HCT116 (cell line): Measurements from ENCODE around the gene MYCL. TPM values are rescaled to one million over a fixed set of nuclear protein-coding genes. Genes with fewer than 3 reads are reported as not detected.
A peak's percentile ranks its signal among the peaks of the same experiment; 100 is the strongest.

Experiments
- ATAC-seq: fragments of 200-7000 bp; cut with Tn5 transposase; 2 replicates; pipeline ENCODE4 v1.9.1; 2020; ENCODE audit warnings: mild to moderate bottlenecking, moderate library complexity
- BruUV-seq: library from RNA; stranded (reverse); fragments of 400-500 nt; replicated peaks from 2 replicates; lab custom pipeline; 2021; lab: Mats Ljungman, UMichigan
- CTCF ChIA-PET: fragments of 300-600 bp; sonication (Branson Sonifier 250); formaldehyde crosslinking; loops from one replicate; lab custom pipeline; 2021; ENCODE audit warnings: antibody characterized with exemption; lab: Charles Lee
- POLR2A ChIA-PET: fragments of 300-600, 350-600 bp; sonication (Branson Sonifier 250); formaldehyde crosslinking; loops from one replicate; lab custom pipeline; 2021; ENCODE audit warnings: antibody characterized with exemption; lab: Charles Lee
- RAD21 ChIA-PET, 2 experiments: fragments of 300-600 bp; sonication (Branson Sonifier 250); formaldehyde crosslinking; loops; one replicate each; lab custom pipeline; 2023; ENCODE audit warnings: low total read pairs in 2 of 2; ENCODE audit not compliant: uncharacterized antibody in 2 of 2, unreplicated experiment in 2 of 2, low non-redundant PET in 1 of 2; lab: Charles Lee
- DNase-seq: peaks from one replicate; pipeline ENCODE4 v3.0.0-alpha.2; 2010; ENCODE audit warnings: low read depth, low spot score
- H2AFZ ChIP-seq: fragments of 200-600 bp; shearing (Covaris generic), sonication (generic); 2 replicates; pipeline ENCODE4 v1.6.1; 2017; ENCODE audit warnings: low read depth, mixed run types, mixed read lengths, antibody characterized with exemption, low read length; ENCODE audit not compliant: poor library complexity, severe bottlenecking
- H3K27ac ChIP-seq: 2 replicates; pipeline ENCODE4 v1.5.1; 2012; ENCODE audit warnings: low read depth, low read length
- H3K27me3 ChIP-seq: fragments of 200-600 bp; sonication (generic); 2 replicates; pipeline ENCODE4 v1.6.1; 2016; ENCODE audit warnings: mixed run types, low read length, mixed read lengths; ENCODE audit not compliant: insufficient read depth
- H3K36me3 ChIP-seq, 2 experiments: fragments of 200-500 bp in 1 of 2; fragments of 200-600 bp in 1 of 2; sonication (Bioruptor generic) in 1 of 2; sonication (generic) in 1 of 2; 2 replicates each; pipeline versions ENCODE4 v1.5.1 to v1.6.1; 2014 to 2016; ENCODE audit warnings: low read length in 2 of 2, inconsistent platforms in 1 of 2, mixed read lengths in 1 of 2, mixed run types in 1 of 2; ENCODE audit not compliant: insufficient read depth in 2 of 2, control insufficient read depth in 1 of 2
- H3K4me1 ChIP-seq, 2 experiments: fragments of 200-600 bp in 1 of 2; sonication (generic) in 1 of 2; 2 replicates each; pipeline versions ENCODE4 v1.5.1 to v1.6.1; 2012 to 2017; ENCODE audit warnings: low read length in 2 of 2, inconsistent platforms in 1 of 2, mild to moderate bottlenecking in 1 of 2, mixed read lengths in 1 of 2, mixed run types in 1 of 2, moderate library complexity in 1 of 2; ENCODE audit not compliant: insufficient read depth in 2 of 2, control insufficient read depth in 1 of 2
- H3K4me2 ChIP-seq: fragments of 200-600 bp; sonication (generic); 2 replicates; pipeline ENCODE4 v1.6.1; 2017; ENCODE audit warnings: mixed run types, low read length, mixed read lengths
- H3K4me3 ChIP-seq, 2 experiments: fragments of 200-600 bp in 1 of 2; sonication (generic) in 1 of 2; replicated peaks in 1 of 2; 2 replicates each; pipeline ENCODE4 v1.5.1; 2011 to 2016; ENCODE audit warnings: low read length in 2 of 2, control low read depth in 1 of 2, low read depth in 1 of 2, mild to moderate bottlenecking in 1 of 2, mixed read lengths in 1 of 2, mixed run types in 1 of 2
- H3K79me2 ChIP-seq: fragments of 200-600 bp; sonication (generic); 2 replicates; pipeline ENCODE4 v1.6.1; 2017; ENCODE audit warnings: mild to moderate bottlenecking, mixed run types, low read length, moderate library complexity, mixed read lengths; ENCODE audit not compliant: insufficient read depth
- H3K9ac ChIP-seq: fragments of 200-600 bp; sonication (generic); 2 replicates; pipeline ENCODE4 v1.6.1; 2016; ENCODE audit warnings: low read length, mixed read lengths
- H3K9me2 ChIP-seq: fragments of 200-600 bp; sonication (generic), shearing (Covaris generic); 2 replicates; pipeline ENCODE4 v1.6.1; 2017; ENCODE audit warnings: mixed run types, mild to moderate bottlenecking, moderate library complexity; ENCODE audit not compliant: insufficient read depth
- H3K9me3 ChIP-seq, 2 experiments: fragments of 200-500 bp in 1 of 2; fragments of 200-600 bp in 1 of 2; sonication (Bioruptor generic) in 1 of 2; sonication (generic) in 1 of 2; 2 replicates each; pipeline ENCODE4 v1.6.1; 2014 to 2017; ENCODE audit warnings: low read length in 2 of 2, mixed read lengths in 2 of 2, inconsistent platforms in 1 of 2, low read depth in 1 of 2, mild to moderate bottlenecking in 1 of 2, mixed run types in 1 of 2, moderate library complexity in 1 of 2; ENCODE audit not compliant: control insufficient read depth in 1 of 2, insufficient read depth in 1 of 2
- H4K20me1 ChIP-seq: fragments of 200-600 bp; sonication (generic), shearing (Covaris generic); 2 replicates; pipeline ENCODE4 v1.6.1; 2017; ENCODE audit warnings: mixed run types, mild to moderate bottlenecking, moderate library complexity; ENCODE audit not compliant: insufficient read depth
- CEBPB ChIP-seq: IDR thresholded peaks from 2 replicates; pipeline ENCODE4 v1.6.1; 2012; ENCODE audit warnings: low read depth
- ELF1 ChIP-seq: IDR thresholded peaks from 2 replicates; pipeline ENCODE4 v1.6.1; 2012; ENCODE audit warnings: low read depth, borderline replicate concordance
- EZH2phosphoT487 ChIP-seq: fragments of 200-600 bp; IDR thresholded peaks from 2 replicates; pipeline ENCODE4 v1.6.1; 2018; ENCODE audit warnings: antibody characterized with exemption, borderline replicate concordance
- POLR2A ChIP-seq: IDR thresholded peaks from 2 replicates; pipeline ENCODE4 v1.7.0; 2011; ENCODE audit warnings: borderline replicate concordance; ENCODE audit not compliant: insufficient read depth, insufficient read length; ENCODE audit errors: extremely low read depth
- YY1 ChIP-seq: IDR thresholded peaks from 2 replicates; pipeline ENCODE4 v1.6.1; 2011; ENCODE audit warnings: low read length, low read depth, moderate library complexity, mild to moderate bottlenecking; ENCODE audit not compliant: insufficient replicate concordance; ENCODE audit errors: extremely low read depth
- intact Hi-C: fragments of 100-400 bp; cut with micrococcal nuclease; formaldehyde crosslinking; loops from 2 replicates; pipeline ENCODE4 v1.10.0; 2022
- total RNA-seq: library from RNA; stranded (reverse); gene quantifications from one replicate; pipeline ENCODE4 v1.2.1, GENCODE V29; 2021; ENCODE audit not compliant: unreplicated experiment
- TF ChIP-seq, protein P1 (sequence below): IDR thresholded peaks from 2 replicates; pipeline ENCODE4 v1.6.1; 2012; ENCODE audit warnings: low read depth

The MYCL gene
- total RNA-seq, 1 experiment from 2014 or later, result 10.0 TPM

DNA sequence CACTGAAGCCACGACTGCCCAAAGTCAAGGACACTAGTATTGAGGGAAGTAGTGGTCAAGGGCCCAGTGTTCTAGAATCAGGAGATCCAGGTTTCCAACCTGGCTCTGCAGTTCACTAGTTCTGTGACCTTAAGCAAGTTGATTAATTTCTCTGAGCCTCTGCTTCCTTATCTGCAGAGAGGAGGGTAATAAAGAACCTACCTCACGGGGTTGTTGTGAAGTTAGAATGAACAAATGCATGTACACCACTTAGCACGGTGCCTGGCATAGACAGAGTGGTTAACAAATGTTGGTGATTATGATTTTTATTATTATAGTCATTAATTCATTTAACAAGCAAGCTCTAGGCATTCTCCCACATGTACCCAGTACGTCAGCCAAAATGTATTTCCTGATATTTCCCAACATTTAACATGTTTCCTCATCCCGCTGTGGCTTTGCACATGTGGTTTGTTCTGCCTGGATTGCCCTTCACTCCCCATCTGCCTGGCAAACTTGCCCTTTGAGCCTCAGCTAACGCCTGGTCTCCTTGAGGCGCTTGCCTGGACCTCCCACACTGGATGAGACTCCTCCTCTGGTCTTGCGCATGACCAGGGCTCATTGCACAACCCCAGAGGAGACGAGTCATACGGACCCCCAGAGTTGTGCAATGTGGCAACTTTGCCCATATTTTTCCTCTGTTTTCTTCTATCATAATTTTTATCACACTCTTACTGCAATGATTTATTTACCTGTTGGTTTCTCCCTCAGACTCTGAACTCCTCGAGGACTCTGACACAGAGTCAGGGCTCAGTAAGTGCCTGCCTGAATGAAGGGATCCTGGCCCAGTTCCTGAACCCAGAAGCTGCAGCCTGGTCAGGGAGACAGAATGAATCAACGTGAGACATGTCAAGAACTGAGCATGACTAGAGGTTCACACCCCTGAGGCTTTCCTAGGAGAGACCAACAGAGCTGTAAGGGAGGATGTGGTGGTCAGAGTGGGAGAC, 32.5 kb upstream of the MYCL start:
- Histone ChIP-seq H3K9ac (no peak overlapping the region), H3K4me1 (no peaks in the 10 kb centered on the region), H3K9me2 (no peaks in the 10 kb centered on the region), H3K9me3 (no peaks in the 10 kb centered on the region), H4K20me1 (no peaks in the 10 kb centered on the region), H3K36me3 (no peaks in the 10 kb centered on the region), H3K27ac (no peak overlapping the region), H2AFZ (no peak overlapping the region), H3K79me2 (no peaks in the 10 kb centered on the region), H3K4me2 (no peak overlapping the region), H3K27me3 (no peaks in the 10 kb centered on the region), H3K4me3 (no peak overlapping the region)
- intact Hi-C loops, result no loop called here
- ATAC-seq, result no peak
- ChIA-PET CTCF (interaction anchor here (0.9 kb wide), 1 partner anchor 15 kb away, joined by 4 read pairs; no protein-coding TSS in a partner anchor), POLR2A (no interaction called here), RAD21 (no interaction called here)
- BruUV-seq, result no TSS peak
- DNase-seq, result no peak
- TF ChIP-seq, protein P1, sequence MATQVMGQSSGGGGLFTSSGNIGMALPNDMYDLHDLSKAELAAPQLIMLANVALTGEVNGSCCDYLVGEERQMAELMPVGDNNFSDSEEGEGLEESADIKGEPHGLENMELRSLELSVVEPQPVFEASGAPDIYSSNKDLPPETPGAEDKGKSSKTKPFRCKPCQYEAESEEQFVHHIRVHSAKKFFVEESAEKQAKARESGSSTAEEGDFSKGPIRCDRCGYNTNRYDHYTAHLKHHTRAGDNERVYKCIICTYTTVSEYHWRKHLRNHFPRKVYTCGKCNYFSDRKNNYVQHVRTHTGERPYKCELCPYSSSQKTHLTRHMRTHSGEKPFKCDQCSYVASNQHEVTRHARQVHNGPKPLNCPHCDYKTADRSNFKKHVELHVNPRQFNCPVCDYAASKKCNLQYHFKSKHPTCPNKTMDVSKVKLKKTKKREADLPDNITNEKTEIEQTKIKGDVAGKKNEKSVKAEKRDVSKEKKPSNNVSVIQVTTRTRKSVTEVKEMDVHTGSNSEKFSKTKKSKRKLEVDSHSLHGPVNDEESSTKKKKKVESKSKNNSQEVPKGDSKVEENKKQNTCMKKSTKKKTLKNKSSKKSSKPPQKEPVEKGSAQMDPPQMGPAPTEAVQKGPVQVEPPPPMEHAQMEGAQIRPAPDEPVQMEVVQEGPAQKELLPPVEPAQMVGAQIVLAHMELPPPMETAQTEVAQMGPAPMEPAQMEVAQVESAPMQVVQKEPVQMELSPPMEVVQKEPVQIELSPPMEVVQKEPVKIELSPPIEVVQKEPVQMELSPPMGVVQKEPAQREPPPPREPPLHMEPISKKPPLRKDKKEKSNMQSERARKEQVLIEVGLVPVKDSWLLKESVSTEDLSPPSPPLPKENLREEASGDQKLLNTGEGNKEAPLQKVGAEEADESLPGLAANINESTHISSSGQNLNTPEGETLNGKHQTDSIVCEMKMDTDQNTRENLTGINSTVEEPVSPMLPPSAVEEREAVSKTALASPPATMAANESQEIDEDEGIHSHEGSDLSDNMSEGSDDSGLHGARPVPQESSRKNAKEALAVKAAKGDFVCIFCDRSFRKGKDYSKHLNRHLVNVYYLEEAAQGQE, result no peak
- TF ChIP-seq YY1, result no peak
- no peak for TF ChIP-seq ELF1
- TF ChIP-seq CEBPB, result peak; percentile 48
- TF ChIP-seq POLR2A, result no peak
- TF ChIP-seq EZH2phosphoT487, result no peak
